D341Med (cell line): ENCODE measurements around the gene TMEM128.
"Not testable (repeated sequence)": the region's sequence is repeated elsewhere in the genome, so short reads cannot be mapped to it uniquely, and the experiment has no call there.

ENCODE experiments used
- DNase-seq: peaks from one replicate; pipeline ENCODE4 v3.0.0; 2012; ENCODE audit warnings: low spot score

Gene TMEM128

GRCh38 chr4:4248029-4248884 is at the start of gene TMEM128:
TSS of gene TMEM128 (minus strand) at chr4:4248223. CDS start at chr4:4248202, 21 bp downstream.
- DNase-seq: peak; percentile 96

GRCh38 chr4:4296283-4296846 is 48.3 kb upstream of the TMEM128 start:
- no peak for DNase-seq

GRCh38 chr4:4293279-4293678 is 45.3 kb upstream of the TMEM128 start:
- no peak for DNase-seq

GRCh38 chr4:4289941-4290850 is 42.2 kb upstream of the TMEM128 start, which contains the start of the genes LYAR and ZBTB49:
TSS of gene LYAR (minus strand) at chr4:4290154. CDS start at chr4:4283742, 6,412 bp downstream.
TSS of gene ZBTB49 (plus strand) at chr4:4290251. CDS start at chr4:4299946, 9,695 bp downstream.
- peak; percentile 98 for DNase-seq

GRCh38 chr4:4289597-4289940 is 41.5 kb upstream of the TMEM128 start:
- no peak for DNase-seq

GRCh38 chr4:4289055-4289454 is 41.0 kb upstream of the TMEM128 start:
- DNase-seq: no peak

- no peak for DNase-seq
Observed at GRCh38 chr4:4288098-4288497, 40.1 kb upstream of the TMEM128 start.

GRCh38 chr4:4284827-4285618 is 37.0 kb upstream of the TMEM128 start:
- DNase-seq: no peak

- DNase-seq: no peak
Observed at GRCh38 chr4:4281787-4282186, 33.8 kb upstream of the TMEM128 start.

GRCh38 chr4:4277531-4277930 is 29.5 kb upstream of the TMEM128 start:
- DNase-seq: no peak

GRCh38 chr4:4274226-4274625 is 26.2 kb upstream of the TMEM128 start:
- no peak for DNase-seq

GRCh38 chr4:4271912-4272311 is 23.9 kb upstream of the TMEM128 start:
- DNase-seq: no peak

GRCh38 chr4:4270529-4270928 is 22.5 kb upstream of the TMEM128 start:
- DNase-seq: no peak

GRCh38 chr4:4269856-4270255 is 21.8 kb upstream of the TMEM128 start:
- DNase-seq: no peak

GRCh38 chr4:4269331-4269731 is 21.3 kb upstream of the TMEM128 start:
- no peak for DNase-seq

- DNase-seq: no peak
Observed at GRCh38 chr4:4268776-4269175, 20.8 kb upstream of the TMEM128 start.

- DNase-seq: no peak
Observed at GRCh38 chr4:4267981-4268380, 20.0 kb upstream of the TMEM128 start.

GRCh38 chr4:4260185-4260751 is 12.2 kb upstream of the TMEM128 start:
- DNase-seq: no peak

- DNase-seq: no peak
Observed at GRCh38 chr4:4259484-4260100, 11.6 kb upstream of the TMEM128 start.

- not testable (repeated sequence) for DNase-seq
Observed at GRCh38 chr4:4257705-4258104, 9.7 kb upstream of the TMEM128 start.

- no peak for DNase-seq
Observed at GRCh38 chr4:4256799-4257198, 8.8 kb upstream of the TMEM128 start.
